ENCODE measurements around the gene DNAJC2.
"Not testable (repeated sequence)": the region's sequence is repeated elsewhere in the genome, so short reads cannot be mapped to it uniquely, and the experiment has no call there.

Gene DNAJC2

DNA sequence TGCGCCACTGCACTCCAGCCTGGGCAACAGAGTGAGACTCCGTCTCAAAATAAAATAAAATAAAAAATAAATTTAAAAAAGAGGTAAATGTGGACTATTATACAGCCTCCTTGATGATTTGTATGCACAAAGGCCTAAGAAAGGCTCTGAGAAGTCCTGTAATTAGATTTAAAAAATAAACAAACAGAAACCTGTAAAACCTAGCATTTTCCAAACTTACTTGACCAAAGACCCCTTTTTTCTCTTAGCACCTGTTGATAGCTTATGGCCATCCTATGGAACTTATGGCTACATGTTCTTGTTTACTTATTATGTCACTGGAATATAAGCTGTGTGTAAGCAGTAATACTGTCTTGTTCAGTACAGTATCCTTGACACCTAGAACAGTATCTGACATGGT, 5.7 kb downstream of the DNAJC2 start:
- no peak for DNase-seq

DNA sequence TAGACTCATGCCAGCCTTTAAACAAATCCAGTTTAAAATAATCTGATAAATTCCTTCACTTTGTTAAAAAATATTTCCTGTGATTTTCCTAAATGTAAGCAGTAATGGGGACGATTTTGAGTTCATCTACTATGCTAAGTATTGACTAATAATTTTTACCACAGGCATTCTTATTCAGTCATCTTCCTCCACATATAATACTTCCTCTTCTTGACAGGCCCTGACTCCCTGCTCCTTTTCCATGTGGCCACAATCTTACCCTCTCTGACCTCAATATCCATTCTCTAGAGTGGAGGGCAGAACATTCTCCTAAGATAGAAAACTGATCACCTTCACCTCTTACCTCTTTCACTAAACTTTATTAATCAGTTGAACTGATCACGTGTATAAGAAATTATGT, 7.8 kb downstream of the DNAJC2 start:
- peak; percentile 64 to 77 for DNase-seq

DNA sequence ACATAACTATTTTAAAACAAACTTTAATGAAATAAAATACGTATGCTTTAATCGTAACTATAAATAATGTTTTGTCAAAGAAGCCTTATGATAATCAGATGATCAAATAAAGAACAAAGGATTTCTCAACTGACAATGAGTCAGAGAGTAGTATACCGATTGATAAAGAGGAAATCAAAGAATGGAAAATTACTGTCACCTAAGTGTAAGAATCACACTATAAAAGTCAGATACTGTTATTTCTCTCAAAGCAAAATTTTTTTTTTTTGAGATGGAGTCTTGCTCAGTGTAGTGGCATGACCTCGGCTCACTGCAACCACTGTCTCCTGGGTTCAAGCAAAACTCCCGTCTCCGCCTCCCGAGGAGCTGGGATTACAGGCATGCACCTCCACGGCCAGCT, 18.8 kb downstream of the DNAJC2 start:
- DNase-seq: no peak

DNA sequence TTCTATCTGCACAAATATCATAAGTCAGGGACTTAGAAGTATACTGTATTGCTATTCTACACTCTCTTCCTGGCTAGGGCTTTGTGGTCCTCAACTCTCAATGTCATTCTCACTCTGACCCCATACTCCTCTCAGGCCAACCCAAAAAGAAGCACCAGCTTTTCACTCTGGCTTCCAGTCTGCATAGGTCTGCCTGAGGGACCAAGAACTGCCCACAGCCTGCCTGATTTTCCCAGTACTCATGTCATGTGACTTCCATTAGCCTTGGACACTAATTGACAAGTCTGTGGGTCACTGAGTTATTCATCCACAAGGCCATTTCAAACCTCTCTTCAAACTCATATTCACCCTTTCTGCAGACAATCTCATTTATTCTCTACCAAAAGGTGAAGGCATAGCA, 27.6 kb downstream of the DNAJC2 start:
- DNase-seq: no peak

DNA sequence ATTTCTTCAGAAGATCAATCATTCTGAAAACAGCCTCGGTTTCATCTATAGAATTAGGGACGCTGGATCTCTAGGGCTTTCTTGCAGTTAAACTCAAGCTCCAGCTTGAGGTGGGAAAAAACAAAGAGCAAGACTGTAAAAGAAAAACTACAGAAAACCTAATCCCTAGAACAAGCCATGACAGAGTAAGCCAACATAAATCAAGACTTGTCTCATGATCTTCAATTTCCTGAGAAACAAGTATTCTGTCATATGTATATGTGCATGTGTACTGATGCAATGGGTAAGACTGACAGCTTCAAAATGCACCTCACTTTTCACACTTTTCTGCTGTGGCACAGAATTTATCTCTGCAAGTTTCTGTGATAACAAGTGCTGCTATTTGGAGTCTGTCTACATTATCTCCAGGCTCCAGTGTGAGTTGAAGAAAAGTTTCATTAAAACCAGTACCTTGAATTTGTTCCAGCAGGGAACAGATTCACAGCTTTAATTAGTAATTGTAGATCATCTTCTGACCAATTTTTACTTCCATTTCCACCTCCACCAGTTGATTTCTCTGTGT, 28.1 kb downstream of the DNAJC2 start:
- no peak for DNase-seq

DNA sequence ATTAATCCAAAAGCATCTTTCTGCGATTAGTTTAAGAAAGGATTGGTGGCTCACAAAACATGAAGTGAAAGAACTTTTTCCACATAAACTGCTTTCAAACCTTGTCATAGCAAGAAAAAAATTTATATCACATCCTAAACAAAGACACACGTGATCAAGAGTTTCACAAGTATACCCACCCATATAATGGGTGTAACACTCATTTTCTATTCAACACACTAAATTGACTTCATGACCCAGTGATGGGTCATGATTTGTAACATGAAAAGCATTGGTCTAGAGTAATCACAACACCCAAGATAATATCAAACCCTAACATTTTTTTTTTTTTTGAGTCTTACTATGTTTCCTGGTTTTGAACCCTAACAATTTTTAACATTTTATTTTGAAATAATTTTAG, 29.7 kb downstream of the DNAJC2 start:
- no peak for DNase-seq

DNA sequence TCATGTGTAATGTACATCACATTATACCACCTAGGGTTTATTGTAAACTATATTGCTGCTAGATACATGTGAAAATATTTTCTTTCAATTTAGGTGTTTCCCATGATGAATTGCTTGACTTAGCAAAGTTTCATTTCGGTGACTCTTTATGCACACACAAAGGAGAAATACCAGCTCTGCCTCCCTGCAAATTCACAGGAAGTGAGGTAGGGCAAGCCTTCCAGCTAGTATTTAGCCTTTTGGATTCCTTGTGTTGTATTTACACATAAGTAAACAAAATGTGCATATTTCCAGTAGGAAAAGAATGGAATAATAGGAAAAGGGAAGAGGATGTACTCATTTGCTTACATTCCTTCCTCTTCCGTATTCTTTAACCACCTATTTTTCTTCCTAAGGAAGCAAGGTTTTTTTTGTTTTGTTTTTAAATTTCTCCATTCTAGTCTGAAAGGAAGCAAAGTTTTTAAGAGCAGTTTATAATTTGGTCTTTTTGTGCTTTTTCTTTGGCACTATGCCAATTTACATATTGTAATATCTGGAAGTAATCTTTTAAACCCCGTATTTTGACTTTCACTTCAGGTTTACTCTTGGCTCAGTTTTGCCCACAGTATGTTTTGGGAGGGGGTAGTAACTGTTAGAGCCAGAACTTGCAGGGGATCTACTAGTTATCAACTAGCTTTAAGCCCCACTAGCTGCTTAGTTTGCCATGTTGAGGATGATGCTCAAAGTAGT, 36.9 kb downstream of the DNAJC2 start:
- DNase-seq: no peak

DNA sequence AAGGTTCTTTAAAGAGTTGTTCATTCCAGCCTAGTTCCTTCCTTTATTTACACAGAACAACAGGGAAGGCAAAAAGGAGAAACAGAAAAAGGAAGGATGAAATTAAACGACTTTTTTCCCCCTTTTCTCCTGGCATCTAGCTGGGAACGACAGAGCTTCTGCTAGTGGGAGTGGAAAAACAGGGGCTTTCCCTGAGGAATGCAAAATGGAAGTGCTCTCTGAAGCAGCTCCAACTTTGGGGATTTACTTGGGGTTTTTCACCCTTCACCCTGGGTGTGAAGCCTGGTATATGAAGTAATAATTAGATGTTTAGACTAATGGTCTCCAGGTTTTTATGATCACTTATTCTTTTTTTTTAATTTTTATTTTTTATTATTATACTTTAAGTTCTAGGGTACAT, 43.1 kb downstream of the DNAJC2 start:
- no peak for DNase-seq

DNA sequence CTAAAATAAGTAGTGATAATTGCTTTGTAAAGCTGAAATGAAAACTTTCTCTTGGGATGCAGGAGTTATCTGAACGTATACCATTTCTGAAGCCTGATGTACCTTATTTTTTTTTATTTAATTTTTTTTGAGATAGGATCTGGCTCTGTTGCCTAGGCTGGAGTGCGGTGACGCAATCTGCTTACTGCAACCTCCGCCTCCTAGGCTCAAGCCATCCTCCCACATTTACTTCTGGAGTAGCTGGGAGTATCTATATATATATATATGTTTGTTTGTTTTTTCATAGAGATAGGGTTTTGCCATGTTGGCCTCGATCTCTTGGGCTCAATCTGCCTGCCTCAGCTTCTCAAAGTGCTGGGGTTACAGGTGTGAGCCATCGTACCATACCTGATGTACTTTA, 44.9 kb downstream of the DNAJC2 start:
- no peak for DNase-seq

DNA sequence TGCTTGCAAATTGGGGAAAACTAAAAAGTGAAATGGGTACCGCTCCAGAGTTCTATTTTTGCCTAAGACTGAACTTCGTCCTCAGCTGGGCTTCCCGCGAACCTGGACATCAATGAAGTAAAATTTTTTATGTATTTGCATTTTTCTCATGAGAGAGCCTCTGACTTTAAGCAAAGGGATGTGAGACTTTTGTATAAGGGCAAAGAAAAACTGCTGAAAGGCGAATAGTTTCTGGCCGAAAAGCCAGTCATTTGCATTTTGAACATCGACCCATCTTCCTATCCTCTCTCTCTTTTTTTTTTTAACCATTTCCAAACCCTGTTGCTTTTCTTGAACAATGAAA, 46.8 kb downstream of the DNAJC2 start:
- DNase-seq: no peak

DNA sequence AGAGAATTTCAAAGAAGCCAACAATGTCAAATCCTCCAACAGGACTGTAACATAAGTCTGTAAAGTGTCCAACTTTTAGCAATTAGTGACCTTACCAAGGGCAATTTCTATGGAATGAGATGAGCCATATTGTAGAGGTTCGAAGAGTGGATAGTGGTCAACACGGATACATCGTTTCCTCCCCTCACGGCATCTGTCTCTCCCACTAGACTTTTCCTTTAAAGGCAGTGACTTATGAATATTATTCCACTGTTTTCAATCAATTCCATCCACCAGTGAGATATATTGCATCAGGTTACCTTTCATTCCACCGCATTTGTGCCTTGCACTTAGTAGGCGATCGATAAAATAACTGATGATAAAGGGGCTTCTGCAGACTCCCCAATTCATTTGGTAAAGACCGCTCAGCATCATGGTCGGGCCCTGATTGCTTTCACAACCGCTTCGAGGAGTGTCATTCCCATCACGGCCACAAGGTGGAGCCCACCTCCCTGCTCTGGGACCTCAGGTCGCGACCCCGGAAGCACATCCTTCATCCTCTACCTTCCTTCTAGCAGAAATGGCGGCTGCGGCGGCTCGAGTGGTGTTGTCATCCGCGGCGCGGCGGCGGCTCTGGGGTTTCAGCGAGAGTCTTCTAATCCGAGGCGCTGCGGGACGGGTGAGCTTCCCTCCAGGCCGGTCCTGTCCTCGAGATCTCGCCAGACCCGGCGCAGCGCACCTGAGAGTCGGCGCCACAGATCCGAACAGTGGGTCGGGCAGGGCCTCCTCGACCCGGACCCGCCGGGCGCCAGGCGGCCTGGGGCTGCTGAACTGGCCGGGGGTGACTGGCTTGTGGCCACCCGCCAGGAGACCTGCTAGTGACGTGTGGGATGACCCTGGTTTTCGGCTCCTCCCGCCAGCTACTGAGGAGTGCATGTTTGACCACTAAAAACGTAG, 47.4 kb downstream of the DNAJC2 start, which contains the start of gene PMPCB:
TSS of gene PMPCB (plus strand) at position 535 of the 936 bp plus-strand sequence. CDS start at position 560, 25 bp downstream.
- peak; percentile 88 to 92 for DNase-seq

DNA sequence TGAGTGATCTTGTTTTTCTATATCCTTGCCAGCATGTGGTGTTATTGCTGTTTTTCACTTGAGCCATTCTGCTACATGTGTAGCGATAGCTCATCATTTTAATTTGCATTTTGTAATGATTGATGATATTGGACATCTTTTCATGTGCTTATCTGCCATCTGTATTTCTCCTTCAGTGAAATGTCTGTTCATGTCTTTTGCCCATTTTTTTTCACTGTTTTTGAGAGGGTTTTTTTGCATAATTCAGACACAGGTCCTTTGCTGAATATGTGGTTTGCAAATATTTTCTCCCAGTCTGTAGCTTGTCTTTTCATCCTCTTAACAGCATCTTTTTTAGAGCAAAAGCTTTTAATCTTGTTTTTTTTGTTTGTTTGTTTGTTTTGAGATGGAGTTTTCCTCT, 51.0 kb downstream of the DNAJC2 start:
- no peak for DNase-seq

DNA sequence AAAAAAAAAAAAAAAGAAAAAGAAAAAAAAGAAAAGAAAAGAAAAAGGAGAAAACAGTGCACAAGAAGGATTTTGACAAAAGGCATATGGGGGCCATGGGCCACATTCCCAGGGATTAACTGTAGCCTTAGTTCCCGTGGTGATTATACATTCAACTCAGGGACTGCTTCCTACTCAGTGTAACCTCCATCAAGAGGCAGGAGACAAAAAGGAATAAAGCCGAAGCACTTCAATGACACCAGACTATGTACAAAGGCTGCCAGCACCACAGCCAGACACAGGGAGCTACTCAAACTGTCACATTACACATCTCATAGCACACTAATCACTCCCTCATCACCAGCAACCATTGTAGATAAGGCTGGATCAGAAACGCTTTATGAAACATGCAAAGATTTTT, 52.4 kb downstream of the DNAJC2 start:
- no peak for DNase-seq

DNA sequence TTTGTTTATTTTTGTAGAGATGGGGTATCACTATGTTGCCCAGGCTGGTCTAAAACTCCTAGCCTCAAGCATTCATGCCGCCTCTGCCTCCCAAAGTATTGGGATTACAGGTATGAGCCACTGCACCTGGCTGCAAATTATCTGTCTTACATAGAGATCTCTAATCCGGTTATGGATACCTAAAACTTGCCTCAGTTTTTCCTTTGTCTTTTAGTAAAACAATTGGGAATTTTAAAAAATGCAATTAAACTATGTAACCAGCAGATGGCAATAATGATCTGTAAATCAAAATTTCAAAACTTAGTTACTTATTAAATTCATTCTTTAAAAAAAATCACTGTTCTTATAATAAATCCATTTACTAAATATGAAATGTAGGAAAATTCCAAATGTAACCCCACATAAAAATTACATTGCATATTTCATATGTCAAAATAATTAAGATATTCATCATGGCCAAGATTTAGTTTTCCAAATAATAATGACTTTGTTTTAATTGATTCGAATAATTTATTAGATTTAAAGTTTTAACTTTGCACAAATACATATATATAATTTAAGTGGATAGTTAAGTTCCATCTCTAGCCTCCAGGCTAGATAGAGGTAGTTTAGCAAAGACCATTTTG, 61.7 kb downstream of the DNAJC2 start:
- DNase-seq: not testable (repeated sequence)

DNA sequence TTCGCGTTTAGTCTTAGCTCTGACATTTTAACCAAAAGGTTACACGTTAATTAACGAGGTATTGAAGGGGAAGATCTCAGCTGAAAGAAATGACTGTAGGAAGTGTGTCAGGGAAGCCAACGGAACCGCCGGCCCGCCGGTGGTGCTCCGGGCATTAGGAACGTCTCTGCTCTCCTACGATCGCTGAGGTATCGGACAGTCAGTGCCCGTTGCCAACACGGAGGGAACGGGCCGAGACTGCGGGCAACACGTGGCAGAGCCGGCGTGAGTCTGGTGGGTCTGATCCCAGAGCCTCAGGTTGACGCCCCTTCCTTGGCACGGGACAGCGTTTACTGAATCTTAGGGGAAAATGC, 63.8 kb downstream of the DNAJC2 start:
- DNase-seq: not testable (repeated sequence)

DNA sequence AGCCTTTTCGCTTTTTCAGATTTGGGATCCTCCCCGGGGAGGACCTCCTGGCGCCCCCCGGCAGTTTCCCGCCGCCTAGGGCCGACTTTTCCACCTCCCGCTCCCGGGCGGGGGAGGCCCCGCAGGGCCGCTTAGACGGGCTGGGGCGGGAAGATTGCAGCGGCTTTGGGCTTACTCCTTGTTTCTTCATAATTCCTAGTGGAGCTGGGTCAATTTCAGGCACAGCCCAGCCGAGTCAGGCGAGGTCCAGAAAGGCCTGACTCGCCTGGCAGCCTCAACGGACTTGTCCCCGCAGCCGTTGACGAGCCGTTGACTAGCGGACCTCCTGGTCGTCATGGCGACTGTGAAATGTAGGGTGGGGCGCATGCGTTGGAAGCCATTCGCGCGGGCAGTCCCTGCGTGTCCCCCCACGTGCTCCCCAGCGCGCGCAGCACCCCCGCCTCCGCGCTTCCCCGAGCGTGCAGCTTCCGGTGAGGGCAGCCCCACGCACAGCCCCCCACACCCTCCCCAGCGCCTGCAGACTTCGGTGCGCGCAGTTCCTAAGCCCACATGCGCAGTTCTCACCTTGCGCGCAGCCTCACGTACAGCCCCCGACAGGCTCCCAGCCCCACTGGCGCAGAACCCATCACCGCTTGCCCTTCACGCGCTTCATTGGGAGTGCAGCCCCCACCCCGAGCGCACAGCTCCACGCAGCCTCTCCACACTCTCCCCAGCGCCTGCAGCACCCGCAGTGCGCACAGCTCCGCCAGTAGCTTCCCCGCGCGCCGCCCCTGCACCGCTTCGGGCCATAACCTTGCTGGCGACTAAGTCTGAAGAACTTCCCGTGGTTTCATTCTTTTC, 64.4 kb downstream of the DNAJC2 start:
- DNase-seq: peak; percentile 69 to 71

DNA sequence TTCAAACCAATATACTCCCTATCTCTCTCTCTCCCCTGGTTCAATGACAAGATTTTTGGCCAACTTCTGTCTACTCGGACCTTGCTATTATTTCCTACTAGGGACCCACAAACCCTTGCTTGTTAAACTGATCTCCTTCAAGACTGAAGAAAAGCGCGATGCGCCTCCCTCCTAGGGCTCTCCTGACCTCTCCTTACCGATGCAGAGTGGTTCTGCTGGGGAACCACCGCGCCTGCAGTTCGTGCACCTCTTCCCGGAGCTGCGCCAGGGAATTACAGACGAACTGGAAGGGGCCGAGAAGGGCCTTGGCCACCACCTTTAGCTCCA, 65.0 kb downstream of the DNAJC2 start:
- peak in 1 of 2 experiments; percentile 24 for DNase-seq

DNA sequence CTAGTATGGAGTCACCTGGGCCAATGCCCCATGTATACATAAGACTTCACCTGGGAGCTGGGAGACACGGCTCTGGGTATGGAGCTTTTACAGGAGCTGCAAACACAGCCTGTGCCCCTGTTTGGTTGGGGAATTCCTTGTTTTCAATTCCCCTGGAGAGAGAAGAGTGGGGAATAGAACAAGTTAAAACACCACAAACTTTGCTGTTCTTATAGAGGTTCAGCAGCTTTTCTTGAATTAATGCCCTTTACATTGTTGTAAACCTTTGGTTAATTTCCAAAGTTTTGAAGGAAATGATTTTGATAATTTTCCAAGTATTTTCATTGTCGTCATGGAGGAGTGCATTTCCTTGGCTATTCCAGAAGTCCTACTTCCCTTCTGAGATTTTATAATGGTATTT, 66.4 kb downstream of the DNAJC2 start:
- not testable (repeated sequence) for DNase-seq

DNA sequence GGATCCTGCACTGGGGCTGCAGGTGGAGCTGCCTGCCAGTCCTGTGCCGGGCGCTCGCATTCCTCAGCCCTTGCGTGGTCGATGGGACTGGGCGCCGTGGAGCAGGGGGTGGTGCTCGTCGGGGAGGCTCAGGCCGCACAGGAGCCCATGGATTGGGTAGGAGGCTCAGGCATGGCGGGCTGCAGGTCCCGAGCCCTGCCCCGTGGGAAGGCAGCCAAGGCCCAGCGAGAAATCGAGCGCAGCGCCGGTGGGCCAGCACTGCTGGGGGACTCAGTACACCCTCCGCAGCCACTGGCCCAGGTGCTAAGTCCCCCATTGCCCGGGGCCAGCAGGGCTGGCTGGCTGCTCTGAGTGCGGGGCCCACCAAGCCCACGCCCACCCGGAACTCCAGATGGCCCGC, 69.7 kb downstream of the DNAJC2 start:
- DNase-seq: not testable (repeated sequence)

DNA sequence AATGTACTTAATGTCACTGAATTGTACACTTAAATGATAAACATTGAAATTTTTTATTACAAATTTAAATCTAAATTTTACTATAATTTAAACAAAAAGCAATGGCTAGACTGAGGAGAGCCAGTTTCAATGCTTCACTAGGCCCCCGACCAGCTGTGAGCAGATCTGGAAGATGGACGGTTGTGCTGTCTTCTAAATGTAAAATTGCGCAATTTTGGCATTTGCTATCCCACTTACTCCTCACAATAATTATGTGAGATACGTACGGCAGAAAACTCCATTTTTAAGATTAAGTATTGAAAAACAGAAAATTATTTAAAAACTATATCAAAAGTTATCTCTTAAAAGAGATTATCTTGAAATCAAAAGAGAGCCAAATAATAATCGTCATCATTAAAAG, 71.2 kb downstream of the DNAJC2 start:
- not testable (repeated sequence) for DNase-seq

DNA sequence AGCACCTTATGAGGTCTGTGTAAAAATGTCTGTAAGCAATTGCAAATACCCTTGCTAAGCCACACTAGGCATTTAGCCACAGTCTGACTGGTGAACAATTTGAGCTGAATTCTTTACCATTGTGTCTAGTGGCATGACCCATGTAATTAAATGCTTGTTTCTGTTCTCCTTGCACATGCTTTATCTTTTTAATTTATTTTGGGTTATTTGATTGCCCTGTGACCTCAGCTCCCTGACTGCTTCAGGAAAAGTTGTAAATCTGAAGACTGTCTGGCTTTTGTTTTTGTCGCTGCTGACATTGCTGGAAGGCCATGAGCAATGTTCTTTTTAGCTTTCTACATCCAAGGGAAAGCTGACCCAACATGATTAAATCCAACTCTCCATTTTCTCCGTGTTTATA, 78.3 kb downstream of the DNAJC2 start:
- DNase-seq: not testable (repeated sequence)

DNA sequence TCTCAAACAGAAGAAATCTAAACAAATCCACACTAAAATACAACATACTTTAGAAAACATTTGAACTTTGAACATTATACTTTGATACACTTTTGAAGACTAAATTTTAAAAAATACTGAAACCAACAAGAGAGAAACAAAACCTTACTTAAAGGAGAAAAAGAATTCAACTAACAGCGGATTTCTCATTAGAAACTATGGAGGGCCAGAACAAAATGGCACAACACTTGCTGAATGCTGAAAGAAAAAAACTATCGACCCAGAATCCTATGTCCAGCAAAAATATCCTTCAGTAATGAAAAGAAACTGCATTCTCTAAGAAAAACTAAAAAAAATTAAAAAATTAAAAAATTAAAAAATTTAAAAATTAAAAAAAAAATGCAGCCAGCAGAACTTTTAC, 80.5 kb downstream of the DNAJC2 start:
- DNase-seq: not testable (repeated sequence)

All from Kasumi-1 (cell line).